Fibroblast of the aortic adventitia (primary cell): Measurements from ENCODE around the gene IGSF5. TPM values are rescaled to one million over a fixed set of nuclear protein-coding genes. Genes with fewer than 3 reads are reported as not detected.

Source experiments
- DNase-seq: peaks from one replicate; pipeline ENCODE4 v3.0.0-alpha.2; 2010; ENCODE audit warnings: low read depth
- H3K4me3 ChIP-seq: 2 replicates; pipeline ENCODE4 v1.5.1; 2011; ENCODE audit warnings: low read depth, mild to moderate bottlenecking, control low read depth, low read length, moderate library complexity
- total RNA-seq: library from RNA; depleted of rRNA; stranded (reverse); fragments of >200 nt; gene quantifications from 2 replicates; pipeline ENCODE4 v1.2.3, GENCODE V29; 2012; ENCODE audit warnings: low replicate concordance
- TF ChIP-seq, protein P1 (sequence below): IDR thresholded peaks from 2 replicates; pipeline ENCODE4 v1.5.1; 2011; ENCODE audit warnings: mild to moderate bottlenecking, low read length, control low read depth, inconsistent platforms; ENCODE audit not compliant: insufficient read depth

Gene IGSF5
- total RNA-seq, 1 donor: 0.09 TPM

DNA sequence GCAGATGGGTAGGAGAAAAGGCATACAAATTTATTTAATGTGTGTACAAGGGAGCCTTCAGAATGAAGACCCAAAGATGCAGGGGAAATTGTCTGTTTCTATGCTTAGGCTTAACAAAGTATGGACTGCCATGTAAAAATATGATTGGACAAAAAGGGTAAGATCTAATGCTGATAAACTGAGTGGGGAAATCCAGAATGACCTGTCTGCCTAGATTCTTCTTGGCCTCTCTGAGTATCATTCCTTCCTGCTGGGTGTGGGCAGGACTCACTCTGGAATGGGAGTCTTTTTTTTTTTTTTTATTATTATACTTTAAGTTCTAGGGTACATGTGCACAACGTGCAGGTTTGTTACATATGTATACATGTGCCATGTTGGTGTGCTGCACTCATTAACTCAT lies 61.0 kb downstream of the IGSF5 start:
- H3K4me3 ChIP-seq: no peak overlapping the region
- TF ChIP-seq, protein P1, sequence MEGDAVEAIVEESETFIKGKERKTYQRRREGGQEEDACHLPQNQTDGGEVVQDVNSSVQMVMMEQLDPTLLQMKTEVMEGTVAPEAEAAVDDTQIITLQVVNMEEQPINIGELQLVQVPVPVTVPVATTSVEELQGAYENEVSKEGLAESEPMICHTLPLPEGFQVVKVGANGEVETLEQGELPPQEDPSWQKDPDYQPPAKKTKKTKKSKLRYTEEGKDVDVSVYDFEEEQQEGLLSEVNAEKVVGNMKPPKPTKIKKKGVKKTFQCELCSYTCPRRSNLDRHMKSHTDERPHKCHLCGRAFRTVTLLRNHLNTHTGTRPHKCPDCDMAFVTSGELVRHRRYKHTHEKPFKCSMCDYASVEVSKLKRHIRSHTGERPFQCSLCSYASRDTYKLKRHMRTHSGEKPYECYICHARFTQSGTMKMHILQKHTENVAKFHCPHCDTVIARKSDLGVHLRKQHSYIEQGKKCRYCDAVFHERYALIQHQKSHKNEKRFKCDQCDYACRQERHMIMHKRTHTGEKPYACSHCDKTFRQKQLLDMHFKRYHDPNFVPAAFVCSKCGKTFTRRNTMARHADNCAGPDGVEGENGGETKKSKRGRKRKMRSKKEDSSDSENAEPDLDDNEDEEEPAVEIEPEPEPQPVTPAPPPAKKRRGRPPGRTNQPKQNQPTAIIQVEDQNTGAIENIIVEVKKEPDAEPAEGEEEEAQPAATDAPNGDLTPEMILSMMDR: no peak
- no peak for DNase-seq

DNA sequence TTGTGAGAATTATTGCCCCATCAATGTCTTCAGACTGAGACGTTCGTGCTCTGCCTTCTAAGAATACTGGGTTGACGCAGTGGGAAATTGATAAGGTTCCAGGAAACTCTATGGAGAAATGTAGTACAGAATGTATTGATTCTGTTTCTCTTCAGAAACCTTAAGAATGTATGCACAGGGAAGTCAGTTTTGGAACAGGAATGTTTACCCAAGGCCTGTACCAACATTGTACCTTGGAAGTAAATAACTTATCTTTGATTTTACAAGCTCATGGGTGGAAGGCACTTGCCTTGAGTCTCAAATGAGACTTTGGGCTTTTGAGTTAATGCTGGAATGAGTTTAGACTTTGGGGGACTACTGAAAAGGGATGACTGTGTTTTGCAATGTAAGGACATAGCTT lies 62.8 kb downstream of the IGSF5 start:
- TF ChIP-seq, protein P1: no peak
- DNase-seq: no peak
- H3K4me3 ChIP-seq: no peak overlapping the region

DNA sequence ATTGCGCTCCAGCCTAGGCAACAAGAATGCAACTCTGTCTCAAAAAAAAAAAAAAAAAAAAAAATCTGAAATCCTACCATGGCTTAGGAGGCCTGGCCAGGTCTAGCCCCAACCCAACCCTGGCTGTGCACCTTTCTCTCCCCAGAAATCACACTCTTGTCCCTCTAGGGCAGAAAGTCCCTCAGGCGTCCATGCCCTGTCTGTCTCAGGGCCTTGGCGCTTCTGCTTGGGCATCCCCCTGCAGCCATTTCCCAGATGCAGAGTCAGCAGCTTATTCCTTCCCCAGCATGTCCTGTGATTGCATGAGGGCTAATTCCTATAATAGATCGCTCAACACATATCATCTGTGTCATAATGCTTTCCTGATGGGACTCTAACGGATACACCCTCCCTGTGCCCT lies 65.0 kb downstream of the IGSF5 start:
- no peak overlapping the region for H3K4me3 ChIP-seq
- DNase-seq: no peak
- TF ChIP-seq, protein P1: no peak

DNA sequence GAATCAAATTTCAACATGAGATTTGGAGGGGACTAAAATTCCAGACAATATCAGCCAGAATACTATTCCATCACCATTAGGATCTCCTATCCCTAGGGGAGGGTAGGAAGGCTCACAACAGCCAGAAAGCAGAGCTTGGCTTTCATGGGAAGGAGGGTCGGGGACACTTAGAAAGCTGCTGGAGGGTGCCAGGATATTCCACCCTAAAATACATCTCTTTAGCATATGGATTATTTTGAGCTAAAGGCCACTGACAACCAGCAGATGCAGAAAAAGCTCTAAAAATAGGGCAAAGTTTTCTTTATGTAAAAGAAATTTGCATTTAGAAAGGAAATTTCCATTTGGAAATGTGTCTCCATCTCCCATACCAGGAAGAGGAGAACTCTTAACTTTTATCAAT lies 68.0 kb downstream of the IGSF5 start:
- no peak overlapping the region for H3K4me3 ChIP-seq
- TF ChIP-seq, protein P1: no peak
- no peak for DNase-seq

DNA sequence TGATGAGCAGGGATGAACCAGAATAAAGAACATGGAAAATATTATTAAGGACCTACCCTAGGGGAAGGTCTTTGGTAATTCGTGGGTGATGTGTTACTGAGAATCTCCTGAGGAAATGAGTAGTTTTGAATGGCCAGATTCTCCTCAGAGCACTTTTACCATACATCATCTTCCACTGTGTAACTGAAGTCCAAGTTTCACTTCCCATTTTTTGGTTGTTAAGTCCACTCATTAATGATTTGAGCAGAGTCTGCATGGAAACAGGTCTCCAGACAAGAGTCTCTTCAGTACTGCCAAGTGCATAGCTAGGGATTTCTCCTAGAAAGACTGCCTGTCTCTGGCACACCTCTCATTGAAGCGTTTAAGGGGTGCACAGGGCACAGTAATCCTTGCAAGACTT lies 73.6 kb downstream of the IGSF5 start:
- TF ChIP-seq, protein P1: no peak
- H3K4me3 ChIP-seq: no peak overlapping the region
- no peak for DNase-seq

DNA sequence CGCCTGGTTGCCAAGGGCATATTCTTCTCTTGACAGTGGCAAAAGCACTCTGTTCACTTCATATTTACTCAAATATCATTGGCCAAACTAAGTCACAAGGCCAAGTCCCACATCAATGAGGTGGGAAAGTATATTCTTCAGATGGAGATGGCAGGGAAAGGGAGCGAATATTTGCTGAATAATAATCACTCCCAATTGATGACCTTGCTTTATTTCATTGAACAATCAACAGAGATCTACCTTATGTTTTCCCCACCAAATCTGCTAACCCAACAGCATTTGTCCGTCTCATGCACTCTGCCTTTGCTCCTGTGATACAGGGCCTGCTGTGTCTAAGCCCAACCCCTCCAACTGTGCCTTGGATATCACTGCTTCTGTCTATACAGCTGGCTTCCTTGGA lies 77.1 kb downstream of the IGSF5 start:
- DNase-seq: no peak
- H3K4me3 ChIP-seq: no peak overlapping the region
- TF ChIP-seq, protein P1: no peak

DNA sequence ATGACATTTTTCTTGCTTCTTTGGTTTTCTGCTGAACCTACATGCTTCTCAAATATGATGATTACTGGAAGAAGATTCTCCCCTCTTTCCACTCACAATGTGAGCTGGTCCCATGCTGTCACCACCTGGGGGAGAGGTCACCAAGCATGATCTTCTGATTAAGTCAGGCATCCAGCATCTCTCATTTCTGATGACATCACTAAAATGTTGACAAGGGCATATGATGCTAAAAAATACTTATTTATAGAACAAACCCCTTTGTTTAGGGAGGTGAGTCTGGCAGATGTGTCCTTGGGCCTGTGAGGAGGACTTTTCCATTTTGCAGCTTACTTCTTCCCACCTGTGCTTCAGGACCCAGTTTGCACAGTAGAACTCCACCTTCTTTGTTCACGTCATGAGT lies 80.3 kb downstream of the IGSF5 start:
- no peak overlapping the region for H3K4me3 ChIP-seq
- DNase-seq: no peak
- TF ChIP-seq, protein P1: no peak
